HG03064 (cell line): Measurements from ENCODE around the gene MGRN1.
A peak's percentile ranks its signal among the peaks of the same experiment; 100 is the strongest.

Experiments
- ATAC-seq: cut with Tn5 transposase; IDR thresholded peaks from one replicate; pipeline ENCODE4 v1.9.1; 2021; ENCODE audit warnings: low read depth; ENCODE audit not compliant: unreplicated experiment

MGRN1 gene

GRCh38 chr16:4624015-4624826 lies at the start of gene MGRN1:
Gene MGRN1 (plus strand): TSS chr16:4624826. CDS start chr16:4624961, 135 bp downstream.
- peak; percentile 74 for ATAC-seq

DNA sequence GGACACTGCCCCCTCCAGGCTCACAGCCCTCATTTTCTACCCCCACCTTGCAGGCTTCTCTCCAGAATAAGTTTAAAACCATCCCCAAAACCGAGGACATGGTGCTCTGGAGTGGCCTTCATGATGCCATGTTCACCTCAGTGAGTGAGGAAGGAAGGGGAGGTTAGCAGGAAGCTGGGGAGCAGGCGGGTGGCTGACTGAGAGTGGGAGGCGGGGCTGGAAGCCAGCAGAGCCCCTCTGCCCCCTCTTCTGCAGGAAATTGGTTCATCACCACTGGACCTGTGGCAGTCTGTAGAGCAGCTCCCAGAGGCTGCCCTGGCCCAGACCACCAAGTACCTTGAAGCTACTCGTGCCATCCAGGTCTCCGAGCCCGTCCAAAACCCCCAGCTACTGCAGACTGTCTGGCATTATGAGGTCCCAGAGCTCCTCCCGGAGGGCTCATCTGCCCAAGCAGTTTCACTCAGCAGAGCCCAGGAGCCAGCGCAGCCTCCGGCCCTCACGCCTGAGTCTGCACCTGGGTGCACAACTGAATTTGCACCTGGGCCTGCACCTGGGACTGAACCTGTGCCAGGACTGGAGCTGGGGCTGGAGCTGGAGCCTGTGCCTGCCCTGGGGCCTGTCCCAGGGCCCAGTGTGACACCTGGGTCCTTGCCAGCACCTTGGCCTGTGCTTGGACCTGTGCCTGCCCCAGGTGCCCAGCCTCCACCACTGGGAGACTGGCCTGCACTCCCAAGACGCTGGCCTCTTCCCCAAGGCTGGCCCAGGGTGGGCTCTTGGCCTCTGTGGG lies 49.5 kb upstream of the MGRN1 start:
- no peak for ATAC-seq

- no peak for ATAC-seq
Measured at GRCh38 chr16:4576008-4576407, 48.6 kb upstream of the MGRN1 start.

DNA sequence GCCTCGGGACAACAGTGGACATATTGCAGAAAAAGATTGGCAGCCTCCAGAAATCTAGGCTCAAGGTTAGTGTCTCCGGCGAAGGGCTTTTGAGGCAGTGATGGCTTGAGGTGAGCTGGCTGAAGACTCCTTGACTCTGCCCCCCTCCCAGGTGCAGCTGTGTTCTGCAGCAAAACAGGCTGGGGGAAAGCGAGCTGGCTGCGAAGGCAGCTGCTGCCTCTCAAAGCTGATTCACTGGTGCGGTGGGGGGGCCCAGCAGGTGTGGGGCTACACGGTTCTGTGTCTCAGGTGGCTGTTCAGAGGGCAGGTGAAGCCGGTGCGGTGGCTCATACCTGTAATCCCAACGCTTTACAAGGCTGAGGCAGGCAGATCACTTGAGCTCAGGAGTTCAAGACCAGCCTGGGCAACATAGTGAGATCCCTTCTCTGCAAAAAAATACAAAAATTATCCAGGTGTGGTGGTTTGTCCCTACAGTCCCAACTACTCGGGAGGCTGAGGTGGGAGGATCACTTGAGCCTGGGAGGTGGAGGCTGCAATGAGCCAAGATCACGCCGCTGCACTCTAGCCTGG lies 45.6 kb upstream of the MGRN1 start:
- ATAC-seq: no peak

- no peak for ATAC-seq
Measured at GRCh38 chr16:4580250-4580649, 44.4 kb upstream of the MGRN1 start.

- ATAC-seq: no peak
Measured at GRCh38 chr16:4583906-4584305, 40.7 kb upstream of the MGRN1 start.

DNA sequence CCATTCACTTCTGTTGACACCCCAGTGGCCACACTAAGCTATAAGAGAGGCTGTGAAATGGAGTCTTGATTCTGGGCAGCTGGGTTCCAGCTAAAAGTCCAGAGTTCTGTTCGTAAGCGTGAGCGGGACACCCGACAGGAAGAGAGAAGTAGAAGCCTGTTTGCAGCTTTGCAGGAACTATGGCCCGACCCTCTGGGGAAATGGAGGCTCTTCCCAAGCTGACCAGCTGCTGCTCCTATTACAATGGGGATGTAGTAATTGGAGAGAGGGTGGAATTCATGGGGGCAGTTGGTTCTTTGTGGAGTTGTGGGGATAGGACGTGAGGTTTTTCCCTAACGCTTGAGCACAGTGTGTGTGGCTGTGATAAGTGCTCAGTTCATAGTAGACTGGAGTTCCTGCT lies 38.3 kb upstream of the MGRN1 start:
- no peak for ATAC-seq

- ATAC-seq: no peak
Measured at GRCh38 chr16:4588386-4588785, 36.2 kb upstream of the MGRN1 start.

DNA sequence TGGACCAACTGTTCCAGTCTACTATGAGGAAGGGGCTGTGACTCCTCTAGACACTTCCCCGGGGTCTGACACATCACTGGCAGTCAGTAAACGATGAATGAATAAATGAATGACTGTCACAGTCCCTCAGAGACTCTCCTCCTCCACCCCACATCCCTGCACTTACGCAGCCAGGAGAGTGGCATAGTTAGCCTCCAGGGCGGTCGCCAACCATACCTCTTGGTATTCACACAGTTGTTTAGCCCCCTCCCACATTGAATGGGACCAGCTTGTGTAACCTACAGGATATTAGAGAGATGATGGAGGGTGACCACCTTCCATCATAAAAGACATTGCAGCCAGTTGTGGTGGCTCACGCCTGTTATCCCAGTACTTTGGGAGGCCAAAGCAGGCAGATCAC lies 35.7 kb upstream of the MGRN1 start:
- ATAC-seq: no peak

- ATAC-seq: no peak
Measured at GRCh38 chr16:4591191-4591590, 33.4 kb upstream of the MGRN1 start.

GRCh38 chr16:4591706-4592470 lies 32.7 kb upstream of the MGRN1 start:
- ATAC-seq: no peak

DNA sequence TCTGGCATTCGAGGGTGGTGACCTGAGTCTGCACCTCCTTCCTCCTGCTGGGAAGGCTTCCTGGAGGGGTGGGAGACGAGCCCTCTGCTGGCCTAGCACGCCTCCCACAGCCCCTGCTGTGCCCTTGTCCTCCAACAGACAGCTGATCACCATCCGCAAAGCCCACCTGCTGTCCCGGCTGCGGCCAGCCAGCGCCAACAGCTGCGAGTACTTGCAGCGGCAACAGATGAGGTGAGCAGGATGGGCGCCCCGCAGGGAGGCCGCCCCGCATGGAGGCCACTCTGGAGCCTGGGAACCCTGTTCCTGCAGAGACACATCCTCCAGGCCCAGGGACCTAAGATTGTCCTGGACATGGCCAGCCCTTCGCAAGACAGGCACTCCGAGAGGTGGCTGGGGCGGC lies 31.5 kb upstream of the MGRN1 start:
- ATAC-seq: no peak

- ATAC-seq: no peak
Measured at GRCh38 chr16:4594433-4595410, 29.9 kb upstream of the MGRN1 start.

DNA sequence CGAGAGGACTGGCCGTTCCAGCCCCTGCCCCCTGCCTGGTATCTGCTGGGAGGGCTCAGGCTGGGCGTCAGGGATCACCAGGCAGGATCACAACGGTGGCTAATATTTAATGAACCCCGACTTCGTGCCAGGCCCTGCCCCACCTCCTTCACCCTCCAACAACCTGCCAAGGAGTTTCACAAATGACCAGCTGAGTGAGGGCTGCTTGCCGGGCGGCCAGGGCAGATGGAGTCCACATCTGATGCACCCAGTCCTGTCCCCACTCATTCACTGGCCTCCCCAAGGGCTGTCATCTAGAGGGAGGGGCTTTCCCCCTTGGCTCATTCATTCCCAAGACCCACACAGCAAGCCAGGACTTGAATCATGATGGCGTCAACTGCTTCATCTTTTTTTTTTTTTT lies 27.5 kb upstream of the MGRN1 start:
- no peak for ATAC-seq

- ATAC-seq: no peak
Measured at GRCh38 chr16:4599037-4599436, 25.6 kb upstream of the MGRN1 start.

GRCh38 chr16:4599545-4599944 lies 25.1 kb upstream of the MGRN1 start:
- no peak for ATAC-seq

DNA sequence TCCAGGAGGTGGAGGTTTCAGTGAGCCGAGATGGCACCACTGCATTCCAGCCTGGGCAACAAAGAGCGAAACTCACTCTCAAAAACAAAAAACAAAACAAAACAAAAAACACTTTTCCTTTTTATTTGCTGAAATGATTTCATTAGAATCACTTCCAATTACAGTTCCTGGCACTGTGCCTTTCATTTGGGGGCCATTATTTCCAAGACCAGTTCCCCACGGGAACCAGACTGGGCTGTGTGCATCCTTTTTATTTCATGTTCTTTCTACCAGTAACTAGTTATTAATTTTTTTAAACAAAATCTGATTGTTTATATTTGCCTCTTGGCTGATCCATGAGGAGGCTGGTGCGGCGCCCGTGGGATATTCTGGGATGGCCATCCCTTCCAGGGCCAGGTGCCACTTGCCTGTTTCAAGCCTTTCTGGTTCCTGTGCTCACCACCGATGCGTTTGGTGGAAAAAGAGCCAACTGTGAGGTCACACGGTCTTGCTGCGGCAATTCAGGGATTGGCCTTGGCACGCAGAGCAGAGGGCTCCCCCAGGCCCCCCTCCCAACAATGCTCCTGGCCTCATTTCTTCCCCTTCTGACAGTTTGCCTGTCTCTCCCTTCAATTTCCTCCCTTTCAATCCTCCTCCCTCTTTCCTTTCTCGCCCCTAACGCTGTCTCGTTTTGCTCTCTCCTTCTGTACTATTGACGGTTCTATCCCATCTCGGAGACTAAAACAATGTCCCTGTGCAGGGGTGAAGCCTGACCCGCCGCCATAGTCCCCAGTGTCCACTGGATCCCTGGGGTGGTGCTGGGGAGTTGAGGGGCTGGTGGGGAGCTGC lies 23.4 kb upstream of the MGRN1 start:
- ATAC-seq: no peak

DNA sequence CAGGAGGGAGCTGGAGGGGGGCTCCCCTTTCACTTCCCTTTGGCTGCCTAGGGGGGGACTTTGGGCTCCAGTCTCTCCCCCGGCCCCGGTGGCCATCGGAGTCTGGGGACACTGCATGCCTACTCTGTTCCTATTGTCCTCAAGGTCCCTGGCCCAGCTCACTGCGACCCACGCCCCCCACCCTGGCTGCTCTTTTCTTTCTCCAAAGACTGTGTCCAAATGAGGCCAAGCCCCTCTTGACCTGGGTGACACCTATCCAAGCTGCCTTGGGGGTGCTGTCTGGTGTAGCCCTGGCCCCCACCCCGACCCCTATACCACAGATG lies 22.8 kb upstream of the MGRN1 start:
- ATAC-seq: no peak

GRCh38 chr16:4602331-4602730 lies 22.3 kb upstream of the MGRN1 start:
- ATAC-seq: no peak
